ENCODE data around the gene RAB3C. TPM values are rescaled to one million over a fixed set of nuclear protein-coding genes. Genes with fewer than 3 reads are reported as not detected.

The RAB3C gene
- total RNA-seq, 1 donor from 2014 or later, result 16.1 TPM

GRCh38 chr5:58803056-58803455, 220.2 kb downstream of the RAB3C start:
- Mint-ChIP-seq H3K4me1 (ENCODE audit: unreplicated experiment) (no peaks in the 10 kb centered on the region), H3K9me3 (ENCODE audit: unreplicated experiment) (no peaks in the 10 kb centered on the region), H3K36me3 (ENCODE audit: low read depth, unreplicated experiment) (no peaks in the 10 kb centered on the region), H3K4me3 (ENCODE audit: unreplicated experiment) (no peak overlapping the region), H3K27me3 (ENCODE audit: unreplicated experiment) (no peaks in the 10 kb centered on the region), H3K27ac (ENCODE audit: unreplicated experiment) (no peak overlapping the region)
- TF ChIP-seq CTCF (IDR thresholded peaks at IDR 0.05; ENCODE audit: unreplicated experiment), result no peak
- DNase-seq (ENCODE audit: low spot score), result no peak

GRCh38 chr5:58804291-58804690, 221.4 kb downstream of the RAB3C start:
- Mint-ChIP-seq H3K4me3 (ENCODE audit: unreplicated experiment) (no peak overlapping the region), H3K9me3 (ENCODE audit: unreplicated experiment) (no peaks in the 10 kb centered on the region), H3K4me1 (ENCODE audit: unreplicated experiment) (no peaks in the 10 kb centered on the region), H3K27me3 (ENCODE audit: unreplicated experiment) (no peaks in the 10 kb centered on the region), H3K36me3 (ENCODE audit: low read depth, unreplicated experiment) (no peaks in the 10 kb centered on the region), H3K27ac (ENCODE audit: unreplicated experiment) (no peak overlapping the region)
- DNase-seq (ENCODE audit: low spot score), result no peak
- TF ChIP-seq CTCF (IDR thresholded peaks at IDR 0.05; ENCODE audit: unreplicated experiment), result no peak

- no peaks in the 10 kb centered on the region for H3K36me3 Mint-ChIP-seq (ENCODE audit: low read depth, unreplicated experiment)
- peaks cover 4% of the 10 kb centered on the region for H3K4me1 Mint-ChIP-seq (ENCODE audit: unreplicated experiment)
- H3K4me3 Mint-ChIP-seq (ENCODE audit: unreplicated experiment), result no peak overlapping the region
- no peak overlapping the region for H3K27ac Mint-ChIP-seq (ENCODE audit: unreplicated experiment)
- H3K27me3 Mint-ChIP-seq (ENCODE audit: unreplicated experiment), result peaks cover 2% of the 10 kb centered on the region
- DNase-seq (ENCODE audit: low spot score), result no peak
- H3K9me3 Mint-ChIP-seq (ENCODE audit: unreplicated experiment), result no peaks in the 10 kb centered on the region
- no peak for TF ChIP-seq CTCF (IDR thresholded peaks at IDR 0.05; ENCODE audit: unreplicated experiment)
Measured at GRCh38 chr5:58810086-58810485, 227.2 kb downstream of the RAB3C start.

GRCh38 chr5:58813855-58814254, 231.0 kb downstream of the RAB3C start:
- TF ChIP-seq CTCF (IDR thresholded peaks at IDR 0.05; ENCODE audit: unreplicated experiment), result no peak
- Mint-ChIP-seq H3K36me3 (ENCODE audit: low read depth, unreplicated experiment) (no peaks in the 10 kb centered on the region), H3K27me3 (ENCODE audit: unreplicated experiment) (peaks cover 2% of the 10 kb centered on the region), H3K9me3 (ENCODE audit: unreplicated experiment) (no peaks in the 10 kb centered on the region), H3K4me3 (ENCODE audit: unreplicated experiment) (no peak overlapping the region), H3K27ac (ENCODE audit: unreplicated experiment) (no peak overlapping the region), H3K4me1 (ENCODE audit: unreplicated experiment) (peaks cover 4% of the 10 kb centered on the region)
- no peak for DNase-seq (ENCODE audit: low spot score)

- H3K9me3 Mint-ChIP-seq (ENCODE audit: unreplicated experiment), result no peaks in the 10 kb centered on the region
- H3K27me3 Mint-ChIP-seq (ENCODE audit: unreplicated experiment), result no peaks in the 10 kb centered on the region
- peaks cover 4% of the 10 kb centered on the region for H3K4me1 Mint-ChIP-seq (ENCODE audit: unreplicated experiment)
- no peak overlapping the region for H3K27ac Mint-ChIP-seq (ENCODE audit: unreplicated experiment)
- DNase-seq (ENCODE audit: low spot score), result no peak
- no peaks in the 10 kb centered on the region for H3K36me3 Mint-ChIP-seq (ENCODE audit: low read depth, unreplicated experiment)
- H3K4me3 Mint-ChIP-seq (ENCODE audit: unreplicated experiment), result no peak overlapping the region
- TF ChIP-seq CTCF (IDR thresholded peaks at IDR 0.05; ENCODE audit: unreplicated experiment), result no peak
Measured at GRCh38 chr5:58816181-58816731, 233.4 kb downstream of the RAB3C start.
